GM21529 (cell line): ENCODE results near the gene LMTK3.
"Not testable (repeated sequence)": the region's sequence is repeated elsewhere in the genome, so short reads cannot be mapped to it uniquely, and the experiment has no call there.

ENCODE experiments used
- ATAC-seq: cut with Tn5 transposase; IDR thresholded peaks from one replicate; pipeline ENCODE4 v1.9.1; 2021; ENCODE audit not compliant: unreplicated experiment

Gene LMTK3

DNA sequence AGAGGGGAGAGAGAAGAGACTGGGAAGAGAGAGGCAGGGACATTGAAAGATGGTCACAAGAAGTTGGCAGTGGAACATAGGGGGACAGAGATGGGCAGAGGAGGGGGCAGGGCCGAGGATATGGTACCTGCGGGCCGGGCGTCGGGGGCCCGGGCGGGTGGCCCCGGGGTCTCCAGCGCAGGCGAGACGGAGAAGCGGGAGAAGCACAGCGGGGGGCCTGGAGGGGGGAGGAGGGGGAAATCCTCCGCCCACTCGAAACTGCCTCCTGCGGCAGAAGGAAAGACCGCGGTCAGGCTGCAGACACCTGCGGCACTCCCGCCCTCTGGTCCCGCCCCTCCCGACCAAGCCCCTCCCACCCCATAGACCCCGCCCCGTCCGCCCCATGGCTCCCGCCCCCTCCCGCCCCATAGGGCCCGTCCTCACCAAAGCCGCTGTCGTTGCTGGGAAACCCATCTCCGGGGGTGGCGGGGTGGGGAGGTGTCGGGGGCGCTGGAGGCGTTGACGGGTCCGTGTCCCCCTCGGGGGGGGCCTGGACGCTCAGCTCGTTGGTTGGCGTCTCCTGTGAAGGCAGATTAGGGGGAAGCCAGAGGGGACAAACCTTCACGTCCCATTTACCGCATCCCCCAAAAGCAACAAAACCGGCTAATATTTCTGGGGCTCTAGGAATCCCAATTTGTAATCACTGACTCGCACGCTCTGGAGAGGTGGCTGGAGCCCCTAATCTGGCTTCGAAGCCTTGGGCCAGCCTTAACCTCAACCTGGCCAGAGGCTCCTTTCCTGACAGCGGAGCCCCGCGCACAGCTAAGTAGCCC is 20.4 kb downstream of the LMTK3 start:
- ATAC-seq: no peak

DNA sequence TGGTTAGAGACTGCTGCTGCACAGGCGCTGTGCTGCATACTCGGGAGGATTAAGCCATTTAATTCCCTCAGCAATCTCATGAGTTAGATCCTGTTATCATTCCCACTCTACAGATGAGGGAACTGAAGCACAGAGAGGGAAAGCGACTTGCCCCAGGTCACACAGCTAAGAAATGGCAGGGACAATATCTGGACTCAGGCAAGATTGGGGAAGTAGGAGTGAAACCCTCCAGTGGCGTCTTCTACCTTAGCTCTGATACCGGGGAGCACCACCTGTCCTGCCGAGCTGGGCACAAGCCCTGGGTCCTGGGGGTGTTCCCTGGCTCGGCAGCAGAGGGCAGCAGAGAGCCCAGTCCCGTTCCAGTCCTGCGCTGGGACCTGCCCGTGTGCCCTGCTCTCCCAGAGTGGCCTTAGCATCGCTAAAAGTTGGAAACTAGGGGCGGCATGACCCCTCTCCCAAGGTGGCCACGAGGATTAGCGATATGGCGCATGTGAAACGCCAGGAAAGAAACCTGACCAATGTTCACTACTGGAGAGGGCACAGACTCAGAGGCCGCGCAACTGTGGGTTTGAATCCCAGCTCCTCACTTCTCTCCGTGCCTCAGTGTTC is 21.9 kb downstream of the LMTK3 start:
- ATAC-seq: no peak

DNA sequence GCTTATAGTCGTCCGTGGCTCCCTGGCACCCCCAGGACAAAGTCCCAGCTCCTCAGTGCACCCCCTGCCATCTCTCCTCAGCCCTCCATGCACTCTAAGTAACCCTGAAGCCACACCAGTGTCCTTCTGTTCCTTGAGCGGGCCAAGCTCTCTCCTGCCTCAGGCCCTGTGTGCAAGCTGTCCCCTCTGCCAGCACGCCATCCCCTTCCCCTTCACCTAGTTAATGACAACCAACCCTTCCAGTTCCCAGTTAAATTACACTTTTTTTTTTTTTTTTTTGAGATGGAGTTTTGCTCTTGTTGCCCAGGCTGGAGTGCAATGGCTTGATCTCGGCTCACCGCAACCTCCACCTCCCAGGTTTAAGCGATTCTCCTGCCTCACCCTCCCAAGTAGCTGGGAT is 23.2 kb downstream of the LMTK3 start:
- ATAC-seq: not testable (repeated sequence)

DNA sequence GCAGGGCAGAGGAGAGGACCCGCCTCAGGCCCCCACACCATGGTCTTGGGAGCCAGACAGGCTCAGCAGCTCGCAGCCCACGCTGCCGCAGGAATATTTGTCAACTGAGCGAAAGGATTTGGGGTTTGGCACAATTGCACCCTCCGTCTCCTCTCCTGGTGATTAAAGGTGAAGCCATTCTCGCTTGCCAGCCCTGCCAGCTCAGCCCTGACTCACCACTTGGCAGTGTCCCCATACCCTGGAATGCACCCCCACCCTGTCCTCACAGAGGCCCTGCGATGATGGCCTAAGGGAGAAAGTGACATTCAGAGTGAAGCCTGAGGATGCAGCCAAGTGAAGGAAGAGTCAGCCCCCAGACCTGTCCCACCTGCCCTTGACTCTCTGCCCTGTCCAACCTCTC is 23.7 kb downstream of the LMTK3 start:
- no peak for ATAC-seq

DNA sequence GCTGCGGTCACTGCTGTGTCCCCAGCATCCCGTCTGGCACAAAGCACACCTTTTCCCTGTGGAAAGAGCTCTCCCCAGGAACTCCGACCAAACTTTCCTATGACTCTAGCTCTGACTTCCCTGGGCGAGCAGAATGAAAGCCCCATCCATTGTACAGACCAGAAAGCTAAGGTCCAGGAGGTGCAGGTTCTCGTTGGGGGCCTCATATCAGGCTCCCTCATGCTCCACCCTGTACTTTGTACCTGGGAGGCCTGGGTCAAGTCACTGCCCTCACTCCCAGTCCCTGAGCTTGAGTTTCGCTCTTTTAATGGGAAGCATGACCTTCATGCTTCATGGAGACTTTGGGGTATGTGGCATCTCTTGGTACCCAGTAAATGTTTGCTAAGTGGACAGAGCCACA is 24.1 kb downstream of the LMTK3 start:
- no peak for ATAC-seq

DNA sequence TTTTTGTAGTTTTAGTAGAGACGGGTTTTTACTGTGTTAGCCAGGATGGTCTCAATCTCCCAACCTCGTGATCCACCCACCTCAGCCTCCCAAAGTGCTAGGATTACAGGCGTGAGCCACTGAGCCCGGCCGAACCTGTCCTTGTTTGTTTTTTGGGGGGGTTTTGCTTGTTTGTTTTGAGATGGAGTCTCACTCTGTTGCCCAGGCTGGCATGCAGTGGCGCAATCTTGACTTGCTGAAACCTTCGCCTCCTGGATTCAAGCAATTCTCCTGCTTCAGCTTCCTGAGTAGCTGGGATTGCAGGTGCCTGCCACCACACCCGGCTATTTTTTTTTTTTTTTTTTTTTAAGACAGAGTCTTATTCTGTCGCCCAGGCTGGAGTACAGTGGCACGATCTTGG is 24.9 kb downstream of the LMTK3 start:
- not testable (repeated sequence) for ATAC-seq

DNA sequence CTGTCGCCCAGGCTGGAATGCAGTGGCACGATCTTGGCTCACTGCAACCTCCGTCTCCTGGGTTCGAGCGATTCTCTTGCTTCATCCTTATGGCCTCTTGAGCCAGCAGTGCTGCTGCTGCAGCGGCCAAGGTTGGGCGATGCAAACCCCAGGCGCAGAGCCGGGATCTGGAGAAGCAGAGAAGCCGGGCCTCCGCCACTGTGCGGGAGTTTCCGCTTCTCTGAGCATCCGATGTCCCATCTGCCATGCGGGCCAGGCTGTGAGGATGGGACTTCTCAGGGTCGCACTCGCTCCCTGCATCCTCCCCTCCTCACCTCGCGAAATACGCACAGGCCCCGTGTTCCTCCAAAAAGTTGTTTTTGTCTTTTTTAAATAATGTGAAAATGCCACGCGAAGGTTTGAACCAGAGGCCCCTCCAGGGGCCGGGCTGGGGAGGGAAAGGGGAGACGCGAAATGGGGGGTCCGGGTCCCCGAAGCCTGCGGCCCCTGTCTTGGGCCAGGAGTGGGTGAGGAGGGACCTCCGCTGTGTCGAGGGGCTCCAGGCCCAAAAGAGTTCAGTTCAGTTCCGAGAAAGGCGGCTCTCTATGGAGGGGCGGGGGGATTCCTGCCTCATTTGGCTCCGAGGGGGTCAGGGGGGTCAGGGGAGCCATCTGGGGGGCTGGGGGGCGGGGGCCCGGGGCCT is 26.6 kb downstream of the LMTK3 start:
- no peak for ATAC-seq

DNA sequence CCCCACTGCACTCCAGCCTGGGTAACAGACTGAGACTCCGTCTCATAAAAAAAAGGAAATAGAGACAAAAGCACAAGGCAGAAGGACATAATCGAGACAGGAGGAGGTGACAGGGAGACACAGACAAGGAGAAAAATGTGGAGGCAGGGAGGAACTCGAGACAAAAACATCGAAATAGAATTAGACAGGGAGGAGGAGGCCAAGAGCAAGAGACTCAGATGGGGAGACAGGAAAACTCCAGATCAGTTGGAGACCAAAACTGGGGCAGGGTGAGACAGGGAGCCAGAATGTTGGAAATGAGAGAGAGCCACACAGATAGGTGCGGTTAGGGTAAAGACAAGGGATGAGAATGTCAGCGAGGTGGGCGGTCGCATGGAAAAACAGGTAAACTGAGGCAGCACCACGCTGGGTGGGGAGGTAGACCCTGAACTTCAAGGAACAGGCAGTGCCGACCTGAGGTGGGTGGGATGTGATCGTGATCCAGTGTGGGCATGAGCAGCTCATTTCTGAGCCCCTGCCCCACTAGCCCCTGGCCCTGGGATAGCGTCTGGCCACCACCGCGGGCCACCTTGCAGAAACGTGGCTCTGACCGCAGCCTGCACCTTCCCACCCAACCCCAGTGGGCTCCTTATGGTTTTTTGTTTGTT is 27.3 kb downstream of the LMTK3 start:
- no peak for ATAC-seq

DNA sequence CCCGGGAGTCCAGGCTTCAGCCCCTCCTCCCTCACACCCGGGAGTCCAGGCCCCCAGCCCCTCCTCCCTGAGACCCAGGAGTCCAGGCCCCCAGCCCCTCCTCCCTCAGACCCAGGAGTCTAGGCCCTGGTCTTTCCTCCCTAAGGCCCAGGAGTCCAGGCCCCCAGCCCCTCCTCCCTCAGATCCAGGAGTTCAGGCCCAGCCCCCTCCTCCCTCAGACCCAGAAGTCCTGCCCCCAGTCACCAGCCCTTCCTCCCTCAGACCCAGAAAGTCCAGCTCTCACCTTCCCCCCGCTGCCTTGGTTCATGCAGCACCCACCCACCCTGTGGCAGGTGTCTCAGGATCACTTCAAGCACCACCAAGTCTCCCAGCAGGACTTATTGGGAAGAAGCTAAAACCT is 28.3 kb downstream of the LMTK3 start:
- no peak for ATAC-seq

DNA sequence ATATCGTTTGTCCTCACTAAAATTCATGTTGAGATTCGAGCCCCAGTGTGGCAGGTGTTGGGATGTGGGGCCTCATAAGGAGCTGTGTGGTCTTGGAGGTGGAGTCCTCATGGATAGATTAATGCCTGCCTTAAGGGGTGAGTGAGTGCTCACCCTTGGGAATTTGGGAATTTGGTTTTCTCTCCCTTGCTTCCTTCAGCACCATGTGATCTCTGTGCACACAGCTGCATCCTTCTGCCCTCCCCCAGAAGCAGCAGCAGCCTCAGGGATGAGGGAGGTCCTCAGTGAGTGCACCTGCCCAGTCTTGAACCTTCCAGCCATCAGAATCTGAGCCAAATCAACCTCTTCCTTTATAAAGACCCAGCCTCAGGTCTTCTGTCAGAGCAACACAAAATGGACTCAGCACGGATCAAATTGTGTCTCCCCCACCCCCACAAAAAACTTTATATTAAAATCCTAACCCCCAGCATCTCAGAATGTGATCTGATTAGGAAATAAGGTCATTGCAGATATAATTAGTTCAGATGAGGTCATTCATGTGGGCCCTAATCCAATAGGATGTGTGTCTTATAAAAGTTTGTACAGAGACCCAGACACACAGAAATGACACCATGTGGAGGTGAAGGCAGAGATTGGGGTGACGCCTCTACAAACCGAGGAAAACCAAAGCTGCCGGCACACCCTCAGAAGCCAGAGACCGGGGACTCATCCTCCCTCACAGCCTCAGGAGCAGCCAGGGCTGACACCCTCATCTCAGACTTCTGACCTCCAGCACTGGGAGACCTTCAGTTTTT is 29.6 kb downstream of the LMTK3 start:
- ATAC-seq: no peak

DNA sequence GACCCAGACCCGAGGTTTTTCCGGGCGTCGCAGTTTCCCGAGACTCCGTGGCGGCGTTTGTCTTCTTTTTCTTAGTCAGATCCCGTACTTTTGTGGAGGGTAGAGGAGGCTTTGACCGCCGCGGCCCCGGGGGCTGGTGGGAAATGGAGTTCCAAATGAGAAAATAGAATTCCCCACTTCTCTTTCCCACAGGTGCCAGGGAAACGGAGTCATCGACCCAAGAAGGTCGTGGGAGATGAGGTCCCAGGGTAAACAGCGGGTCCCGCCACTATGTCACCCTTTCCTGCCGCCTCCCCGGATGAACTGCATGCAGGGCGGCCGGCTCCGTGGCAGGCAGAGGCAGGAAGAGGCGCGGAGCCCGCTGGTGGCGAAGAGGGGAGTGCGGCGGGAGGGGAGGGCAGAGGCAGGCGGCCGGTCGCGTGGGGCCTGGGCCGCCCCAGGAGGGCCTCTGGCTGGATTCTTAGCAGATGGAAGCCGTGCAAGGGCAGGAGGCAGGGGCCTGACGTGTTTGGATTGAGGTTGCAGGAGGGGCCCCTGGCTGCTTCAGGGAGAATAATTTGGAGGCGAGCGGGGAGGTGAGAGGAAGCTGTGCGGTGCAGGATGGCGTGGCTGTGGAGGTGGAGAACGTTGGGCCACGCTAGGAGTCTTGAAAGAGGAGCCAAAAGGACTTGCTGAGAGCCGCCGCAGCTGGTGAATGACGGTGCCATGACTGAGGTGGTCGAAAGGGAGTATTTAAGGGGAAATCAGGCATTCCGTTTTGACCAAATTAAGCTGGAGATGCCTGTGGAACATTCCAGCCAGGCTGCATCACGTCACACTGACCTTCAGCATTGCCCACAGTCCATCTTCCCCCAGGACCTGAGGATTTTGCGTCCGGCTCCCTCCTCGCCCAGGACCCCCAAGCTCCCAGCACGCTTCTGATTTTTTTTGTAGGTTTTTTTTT is 30.8 kb downstream of the LMTK3 start:
- ATAC-seq: no peak

DNA sequence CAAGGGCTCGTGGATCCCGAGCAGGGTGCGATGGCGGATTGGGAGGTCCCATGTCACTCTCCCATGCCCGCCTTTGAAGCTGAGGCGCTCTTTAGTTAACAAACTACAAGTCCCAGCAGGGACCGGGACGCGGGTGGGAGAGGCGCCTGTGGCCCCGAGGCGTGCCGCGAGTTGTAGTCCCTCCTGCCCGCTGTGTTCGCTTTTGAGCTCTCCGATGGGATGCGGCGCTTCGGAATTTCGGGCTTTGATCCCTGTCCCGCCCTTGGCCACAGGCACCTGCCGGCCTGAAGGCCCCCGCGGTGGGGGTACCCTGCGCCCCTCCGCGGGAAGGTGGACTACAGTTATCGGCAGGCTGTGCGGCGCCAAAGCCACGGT is 31.5 kb downstream of the LMTK3 start:
- no peak for ATAC-seq

DNA sequence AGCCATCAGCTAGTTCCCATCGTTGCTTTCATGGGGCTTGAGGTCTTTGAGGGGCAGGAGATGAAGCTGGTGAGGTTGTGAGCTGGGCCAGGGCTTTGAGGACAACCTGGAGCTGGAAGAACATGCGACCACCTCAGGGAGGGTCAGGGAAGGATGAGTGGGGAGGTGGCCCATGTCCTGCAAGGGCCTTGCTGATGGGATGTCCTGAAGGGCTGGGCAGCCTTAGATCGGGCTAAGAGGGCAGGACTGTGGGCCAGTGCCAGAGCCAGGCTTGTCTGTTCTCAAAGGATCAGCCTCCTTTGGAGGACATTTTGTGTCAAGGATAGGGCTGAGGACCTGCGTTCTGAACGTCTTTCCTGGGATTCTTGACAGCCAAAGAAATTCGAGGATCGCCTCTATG is 31.9 kb downstream of the LMTK3 start:
- ATAC-seq: no peak

DNA sequence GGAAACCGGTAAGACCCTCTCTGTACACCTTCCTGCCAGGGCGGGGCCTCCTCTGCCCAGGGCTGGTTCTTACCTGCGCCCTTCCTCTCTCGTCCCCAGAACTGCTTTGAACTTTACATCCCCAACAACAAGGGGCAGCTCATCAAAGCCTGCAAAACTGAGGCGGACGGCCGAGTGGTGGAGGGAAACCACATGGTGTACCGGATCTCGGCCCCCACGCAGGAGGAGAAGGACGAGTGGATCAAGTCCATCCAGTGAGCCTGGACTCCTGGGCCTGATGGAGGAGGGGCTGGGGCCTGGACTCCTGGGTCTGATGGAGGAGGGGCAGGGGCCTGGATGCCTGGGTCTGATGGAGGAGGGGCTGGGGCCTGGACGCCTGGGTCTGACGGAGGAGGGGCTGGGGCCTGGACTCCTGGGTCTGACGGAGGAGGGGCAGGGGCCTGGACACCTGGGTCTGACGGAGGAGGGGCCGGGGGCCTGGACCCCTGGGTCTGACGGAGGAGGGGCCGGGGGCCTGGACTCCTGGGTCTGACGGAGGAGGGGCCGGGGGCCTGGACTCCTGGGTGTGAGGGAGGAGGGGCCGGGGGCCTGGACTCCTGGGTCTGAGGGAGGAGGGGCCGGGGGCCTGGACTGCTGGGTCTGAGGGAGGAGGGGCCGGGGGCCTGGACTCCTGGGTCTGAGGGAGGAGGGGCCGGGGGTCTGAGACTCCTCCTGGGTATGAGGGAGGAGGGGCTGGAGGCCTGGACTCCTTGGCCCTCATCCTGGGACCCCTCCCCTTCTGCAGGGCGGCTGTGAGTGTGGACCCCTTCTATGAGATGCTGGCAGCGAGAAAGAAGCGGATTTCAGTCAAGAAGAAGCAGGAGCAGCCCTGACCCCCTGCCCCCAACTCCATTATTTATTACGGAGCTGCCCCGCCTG is 33.0 kb downstream of the LMTK3 start:
- no peak for ATAC-seq

DNA sequence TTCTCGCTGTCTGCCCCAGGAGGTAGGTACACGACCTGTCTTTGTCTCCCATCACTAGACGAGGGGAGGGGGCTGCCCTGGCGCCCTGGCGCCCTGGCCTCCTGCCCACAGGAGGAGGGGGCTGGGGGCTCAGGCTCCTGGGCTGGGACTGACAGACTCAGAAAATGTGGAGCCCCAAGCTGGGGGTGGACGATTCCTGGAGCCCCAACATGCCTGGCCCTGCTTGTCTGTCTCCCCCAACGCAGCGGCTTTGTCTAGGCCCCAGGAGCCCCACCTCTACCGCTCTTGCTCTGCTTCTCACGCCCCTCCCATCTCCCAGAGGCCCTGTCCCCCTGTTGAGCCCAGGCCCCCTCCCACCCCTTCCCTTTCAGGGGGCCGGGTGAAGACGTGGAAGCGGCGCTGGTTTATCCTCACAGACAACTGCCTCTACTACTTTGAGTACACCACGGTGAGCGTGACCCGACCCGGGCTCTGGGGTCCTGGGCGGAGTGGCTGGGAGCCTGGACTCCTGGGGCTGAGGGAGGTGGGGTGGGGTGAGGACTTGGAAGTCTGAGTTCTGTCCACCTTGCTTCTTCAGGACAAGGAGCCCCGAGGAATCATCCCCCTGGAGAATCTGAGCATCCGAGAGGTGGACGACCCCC is 33.8 kb downstream of the LMTK3 start:
- no peak for ATAC-seq

DNA sequence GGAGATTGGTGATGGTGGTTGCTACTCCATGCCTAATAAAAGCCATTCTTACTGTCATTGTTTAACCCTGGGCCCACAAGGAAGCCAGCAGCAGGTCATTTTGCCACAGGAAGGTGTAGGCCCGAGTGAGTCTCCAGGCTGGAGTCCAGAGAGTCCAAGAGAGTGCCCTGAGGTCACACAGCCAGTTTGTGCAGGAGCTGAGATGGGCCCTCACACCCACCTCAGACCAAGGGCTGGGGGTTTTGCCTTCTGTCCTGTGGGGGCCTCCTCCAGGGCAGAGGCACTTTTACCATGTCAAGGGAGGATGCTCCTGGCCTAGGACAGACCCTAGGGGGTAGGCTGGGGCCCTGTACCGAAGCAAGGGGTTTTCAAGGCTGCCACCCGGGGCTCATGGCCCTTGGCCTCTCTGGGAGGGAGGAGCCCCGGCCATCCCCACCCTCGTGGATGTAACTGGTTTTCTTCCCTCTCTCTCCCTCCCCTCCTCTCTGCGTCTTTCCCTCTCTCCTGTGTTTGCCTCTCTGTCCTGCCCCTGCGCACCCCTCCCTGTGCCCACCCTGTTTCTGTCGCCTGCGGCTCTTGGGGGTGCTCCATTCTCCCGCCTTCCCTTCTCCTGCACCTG is 34.5 kb downstream of the LMTK3 start:
- no peak for ATAC-seq

DNA sequence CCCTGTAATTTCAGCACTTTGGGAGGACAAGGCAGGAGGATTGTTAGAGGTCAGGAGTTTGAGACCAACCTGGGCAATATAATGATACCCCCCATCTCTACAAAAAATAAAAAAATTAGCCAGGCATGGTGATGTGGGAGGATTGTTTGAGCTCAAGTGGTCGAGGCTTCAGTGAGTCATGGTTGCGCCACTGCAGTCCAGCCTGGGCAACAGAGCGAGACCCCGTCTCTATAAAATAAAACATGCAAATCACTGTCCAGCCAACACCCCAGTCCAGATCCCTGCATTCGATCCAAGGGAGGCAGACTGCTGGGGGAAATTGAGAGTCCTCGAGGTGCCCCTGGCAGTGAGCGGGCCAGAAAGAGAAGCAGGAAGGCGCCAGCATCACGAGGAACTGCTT is 35.5 kb downstream of the LMTK3 start:
- no peak for ATAC-seq
